GM12891 (cell line): ENCODE results near the gene AQR.
"Not testable (repeated sequence)": the region's sequence is repeated elsewhere in the genome, so short reads cannot be mapped to it uniquely, and the experiment has no call there.

Experiments
- DNase-seq: peaks from one replicate; pipeline ENCODE4 v3.0.0; 2011; ENCODE audit warnings: low spot score; ENCODE audit not compliant: insufficient read length
- FAIRE-seq: peaks from 2 replicates; lab custom pipeline; 2011; peaks lifted over from hg19 to GRCh38; lab: Jason Lieb, UNC
- PAX5 ChIP-seq: IDR thresholded peaks from 2 replicates; pipeline ENCODE4 v1.6.1; 2011; ENCODE audit warnings: low read length, moderate library complexity, mild to moderate bottlenecking; ENCODE audit not compliant: insufficient read depth, severe bottlenecking
- POLR2A ChIP-seq: IDR thresholded peaks from 2 replicates; pipeline ENCODE4 v1.6.1; 2011; ENCODE audit warnings: low read depth, low read length, control low read depth
- POLR2AphosphoS5 ChIP-seq: IDR thresholded peaks from 2 replicates; pipeline ENCODE4 v1.6.1; 2011; ENCODE audit warnings: low read depth, low read length, control low read depth
- POU2F2 ChIP-seq: IDR thresholded peaks from 2 replicates; pipeline ENCODE4 v1.6.1; 2011; ENCODE audit warnings: low read depth, mild to moderate bottlenecking, control low read depth, low read length, moderate library complexity
- SPI1 ChIP-seq: IDR thresholded peaks from 2 replicates; pipeline ENCODE4 v1.6.1; 2011; ENCODE audit warnings: low read depth, low read length, control low read depth
- TAF1 ChIP-seq: IDR thresholded peaks from 2 replicates; pipeline ENCODE4 v1.6.1; 2011; ENCODE audit warnings: low read depth, low read length, control low read depth

The AQR gene

GRCh38 chr15:34808016-34808415, 161.5 kb downstream of the AQR start:
- FAIRE-seq (no peak), DNase-seq (no peak)
- TF ChIP-seq PAX5 = no peak
- no peak for TF ChIP-seq POU2F2
- TF ChIP-seq TAF1 = no peak

DNA sequence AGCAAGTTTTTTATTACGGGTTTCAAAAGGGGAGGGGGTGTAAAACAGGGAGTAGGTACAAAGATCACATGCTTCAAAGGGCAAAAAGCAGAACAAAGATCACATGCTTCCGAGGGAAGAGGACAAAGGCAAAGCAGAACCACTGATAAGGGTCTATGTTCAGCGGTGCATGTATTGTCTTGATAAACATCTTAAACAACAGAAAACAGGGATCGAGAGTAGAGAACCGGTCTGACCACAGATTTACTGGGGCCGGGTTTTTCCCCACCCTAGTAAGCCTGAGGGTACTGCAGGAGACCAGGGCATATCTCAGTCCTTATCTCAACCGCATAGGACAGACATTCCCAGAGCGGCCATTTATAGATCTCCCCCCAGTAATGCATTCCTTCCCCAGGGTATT, 162.3 kb downstream of the AQR start:
- not testable (repeated sequence) for FAIRE-seq, DNase-seq

- TF ChIP-seq POU2F2 (no peak), POLR2AphosphoS5 (no peak), POLR2A (no peak), PAX5 (no peak), TAF1 (no peak), SPI1 (no peak)
- no peak for DNase-seq
- no peak for FAIRE-seq
Measured at GRCh38 chr15:34804776-34805175, 164.8 kb downstream of the AQR start.

- no peak for FAIRE-seq
- no peak for DNase-seq
- TF ChIP-seq SPI1 (no peak), POLR2A (no peak), TAF1 (no peak), POU2F2 (no peak), POLR2AphosphoS5 (no peak), PAX5 (no peak)
Measured at GRCh38 chr15:34804113-34804512, 165.4 kb downstream of the AQR start.

DNA sequence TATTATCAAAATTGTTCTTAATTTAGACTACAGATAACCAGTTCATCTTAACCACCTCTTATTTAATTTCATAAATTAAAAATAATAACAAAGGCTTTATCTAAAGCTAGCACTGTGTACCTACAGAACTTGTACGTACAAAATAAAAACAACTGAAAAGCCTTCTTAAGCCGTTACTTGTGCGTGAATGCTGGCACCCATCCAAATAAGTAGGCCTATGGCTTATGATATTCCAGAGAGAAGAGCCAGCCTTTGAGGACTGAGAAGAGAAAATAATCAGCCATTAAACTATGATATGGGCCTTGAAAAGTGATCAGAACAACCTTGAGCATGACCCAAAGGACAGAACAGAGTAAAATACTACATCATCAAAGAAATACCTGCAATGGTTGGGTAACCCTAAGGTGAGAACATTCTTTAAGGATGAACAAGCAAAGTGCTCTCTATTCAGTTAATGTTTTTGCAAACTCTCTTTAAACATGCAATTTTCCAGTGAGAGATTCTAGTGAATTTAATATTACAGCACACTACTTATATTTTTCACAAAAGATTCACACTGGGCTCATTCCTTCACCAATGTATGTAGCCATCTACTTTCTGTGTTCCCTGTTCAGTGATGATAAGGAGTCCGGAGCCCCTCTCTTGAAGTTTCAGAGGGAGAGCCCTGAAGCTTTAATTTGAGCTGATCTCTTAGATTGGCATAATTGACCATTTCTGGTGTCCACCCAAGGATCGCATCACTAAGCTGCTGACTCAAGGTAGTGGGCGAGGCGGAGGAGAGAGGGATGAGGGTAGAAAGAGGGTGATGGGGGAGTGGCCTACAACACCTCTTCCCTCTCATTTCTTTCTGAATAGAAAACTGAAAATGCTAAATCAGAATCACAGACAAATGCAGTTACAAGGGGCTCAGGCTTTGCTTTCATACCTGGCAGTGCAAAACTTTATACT, 166.5 kb downstream of the AQR start:
- TF ChIP-seq POU2F2 (no peak), SPI1 (no peak), POLR2A (no peak)
- DNase-seq (no peak), FAIRE-seq (no peak)

- no peak for DNase-seq
- FAIRE-seq = no peak
- TF ChIP-seq PAX5 (no peak), POLR2AphosphoS5 (no peak), POLR2A (no peak), POU2F2 (no peak)
Measured at GRCh38 chr15:34802371-34802770, 167.2 kb downstream of the AQR start.
